Liver (tissue), 9 donors: ENCODE results near the gene OMP. TPM values are rescaled to one million over a fixed set of nuclear protein-coding genes. Genes with fewer than 3 reads are reported as not detected.
A peak's percentile ranks its signal among the peaks of the same experiment; 100 is the strongest.

ENCODE experiments used
- DNase-seq: peaks from one replicate; pipeline ENCODE4 v3.0.0-alpha.2; 2017; ENCODE audit warnings: low spot score
- H3K27ac ChIP-seq, 2 donors: one replicate each; pipeline ENCODE4 v1.7.0; 2013; ENCODE audit warnings: inconsistent platforms in 2 of 2, low read length in 2 of 2, control low read depth in 1 of 2, low read depth in 1 of 2, mild to moderate bottlenecking in 1 of 2
- H3K27me3 ChIP-seq, 4 donors: one replicate each; pipeline versions ENCODE4 v1.6.1 to v1.7.0; 2013; ENCODE audit warnings: low read length in 3 of 4, inconsistent platforms in 1 of 4, mild to moderate bottlenecking in 1 of 4, moderate library complexity in 1 of 4; ENCODE audit not compliant: control insufficient read depth in 4 of 4, insufficient read depth in 4 of 4
- H3K36me3 ChIP-seq, 4 donors: one replicate each; pipeline versions ENCODE4 v1.6.1 to v1.7.0; 2013; ENCODE audit warnings: low read length in 3 of 4, mild to moderate bottlenecking in 3 of 4, low read depth in 1 of 4, moderate library complexity in 1 of 4; ENCODE audit not compliant: control insufficient read depth in 4 of 4, insufficient read depth in 3 of 4
- H3K4me1 ChIP-seq, 4 donors: one replicate each; pipeline versions ENCODE4 v1.6.1 to v1.7.0; 2013; ENCODE audit warnings: low read length in 3 of 4, mild to moderate bottlenecking in 3 of 4, moderate library complexity in 1 of 4; ENCODE audit not compliant: control insufficient read depth in 4 of 4, insufficient read depth in 4 of 4
- H3K4me3 ChIP-seq, 3 donors: one replicate each; pipeline versions ENCODE4 v1.6.1 to v1.7.0; 2013; ENCODE audit warnings: low read length in 3 of 3, control low read depth in 1 of 3, low read depth in 1 of 3, mild to moderate bottlenecking in 1 of 3
- H3K9ac ChIP-seq, 2 donors: one replicate each; pipeline ENCODE4 v1.7.0; 2013; ENCODE audit warnings: low read length in 2 of 2, mild to moderate bottlenecking in 2 of 2, moderate library complexity in 2 of 2, control low read depth in 1 of 2, low read depth in 1 of 2
- H3K9me3 ChIP-seq, 4 donors: one replicate each; pipeline versions ENCODE4 v1.6.1 to v1.7.0; 2013; ENCODE audit warnings: low read length in 3 of 4; ENCODE audit not compliant: control insufficient read depth in 4 of 4
- ATF3 ChIP-seq: IDR thresholded peaks from 2 replicates; pipeline ENCODE4 v1.6.1; 2016; ENCODE audit warnings: antibody characterized with exemption
- EGR1 ChIP-seq, 2 donors: IDR thresholded peaks; 2 replicates each; pipeline ENCODE4 v1.6.1; 2016 to 2018; ENCODE audit warnings: antibody characterized with exemption in 2 of 2, low read depth in 2 of 2
- FOXA1 ChIP-seq: IDR thresholded peaks from 2 replicates; pipeline ENCODE4 v1.6.1; 2016; ENCODE audit warnings: antibody characterized with exemption
- FOXA2 ChIP-seq: IDR thresholded peaks from 2 replicates; pipeline ENCODE4 v1.6.1; 2016; ENCODE audit warnings: antibody characterized with exemption
- GABPA ChIP-seq, 2 donors: IDR thresholded peaks in 1 of 2; conservative IDR thresholded peaks in 1 of 2; 2 replicates each; pipeline ENCODE4 v1.6.1; 2016; ENCODE audit warnings: antibody characterized with exemption in 2 of 2, mild to moderate bottlenecking in 1 of 2, moderate library complexity in 1 of 2
- HNF4A ChIP-seq, 2 donors: conservative IDR thresholded peaks; 2 replicates each; pipeline ENCODE4 v1.6.1; 2016; ENCODE audit warnings: antibody characterized with exemption in 2 of 2, mild to moderate bottlenecking in 2 of 2
- HNF4G ChIP-seq: IDR thresholded peaks from 2 replicates; pipeline ENCODE4 v1.6.1; 2016; ENCODE audit warnings: antibody characterized with exemption
- JUND ChIP-seq, 2 donors: IDR thresholded peaks; 2 replicates each; pipeline ENCODE4 v1.6.1; 2016; ENCODE audit warnings: antibody characterized with exemption in 2 of 2
- NR2F2 ChIP-seq: IDR thresholded peaks from 2 replicates; pipeline ENCODE4 v1.6.1; 2016; ENCODE audit warnings: antibody characterized with exemption
- RAD21 ChIP-seq, 2 donors: IDR thresholded peaks; 2 replicates each; pipeline ENCODE4 v1.6.1; 2016; ENCODE audit warnings: antibody characterized with exemption in 2 of 2, mild to moderate bottlenecking in 2 of 2
- RXRA ChIP-seq, 2 donors: IDR thresholded peaks; 2 replicates each; pipeline ENCODE4 v1.6.1; 2017 to 2018; ENCODE audit warnings: antibody characterized with exemption in 2 of 2, mild to moderate bottlenecking in 1 of 2
- SP1 ChIP-seq: IDR thresholded peaks from 2 replicates; pipeline ENCODE4 v1.6.1; 2018; ENCODE audit warnings: antibody characterized with exemption, mild to moderate bottlenecking
- TAF1 ChIP-seq: conservative IDR thresholded peaks from 2 replicates; pipeline ENCODE4 v1.6.1; 2016; ENCODE audit warnings: antibody characterized with exemption, mild to moderate bottlenecking
- YY1 ChIP-seq: IDR thresholded peaks from 2 replicates; pipeline ENCODE4 v1.6.1; 2016; ENCODE audit warnings: antibody characterized with exemption, mild to moderate bottlenecking
- WGBS: extraction: QIAGEN DNeasy Blood & Tissue Kit; methylation state at CpG from one replicate; pipeline ENCODE4 v1.1.7; 2013; 5-methylcytosine and 5-hydroxymethylcytosine counted together
- polyA plus RNA-seq, 2 donors: library from polyadenylated mRNA; stranded (reverse) in 1 of 2; unstranded in 1 of 2; fragments of 200-250 nt in 1 of 2; fragments of >200 nt in 1 of 2; fragmentation: Nextera tagmentation in 1 of 2; extraction: Ambion mirVana in 1 of 2; gene quantifications; one replicate each; pipeline versions ENCODE4 v1.2.1 to v1.2.3, GENCODE V29; 2013 to 2015
- total RNA-seq, 2 donors: library from RNA; depleted of rRNA; stranded (reverse); fragments of >200 nt; gene quantifications; one replicate each; pipeline ENCODE4 v1.2.3, GENCODE V29; 2014
- TF ChIP-seq, protein P1 (sequence below): IDR thresholded peaks from 2 replicates; pipeline ENCODE4 v1.6.1; 2016; ENCODE audit warnings: antibody characterized with exemption
- TF ChIP-seq, protein P2 (sequence below): fragments of 150-350 bp; IDR thresholded peaks from 2 replicates; pipeline ENCODE4 v1.5.1; 2017; ENCODE audit warnings: improper control_type of control experiment, low read depth, low read length; ENCODE audit not compliant: missing input control
- TF ChIP-seq, protein P3 (sequence below): IDR thresholded peaks from 2 replicates; pipeline ENCODE4 v1.6.1; 2016; ENCODE audit warnings: antibody characterized with exemption, mild to moderate bottlenecking
- TF ChIP-seq, protein P4 (sequence below): IDR thresholded peaks from 2 replicates; pipeline ENCODE4 v1.6.1; 2016; ENCODE audit warnings: antibody characterized with exemption
- donor health status: healthy.
- donor health status: healthy.
- donor health status: healthy.
- donor health status: healthy.
- donor health status: healthy.

The OMP gene
- total and polyA plus RNA-seq, 4 donors: 0.24 to 0.75 (median 0.65) TPM; not detected in 1

- WGBS: 45% methylated on average over 7 of the region's 7 CpGs
- Histone ChIP-seq H3K36me3 (no peaks in the 10 kb centered on the region), H3K27ac (no peak overlapping the region), H3K27me3 (no peaks in the 10 kb centered on the region), H3K4me3 (no peak overlapping the region), H3K4me1 (peaks cover 13 to 35% (median 21%) of the 10 kb centered on the region in 4 donors), H3K9ac (no peak overlapping the region), H3K9me3 (no peaks in the 10 kb centered on the region)
- no peak for DNase-seq
- TF ChIP-seq TAF1: no peak
- peak; percentile 100 for TF ChIP-seq HNF4A (conservative IDR thresholded peaks at IDR 0.05)
- TF ChIP-seq RAD21 (IDR thresholded peaks at IDR 0.05): peak; percentile 68 to 77
- peak; percentile 71 for TF ChIP-seq FOXA2
- peak; percentile 60 to 81 for TF ChIP-seq JUND (IDR thresholded peaks at IDR 0.05)
- TF ChIP-seq ATF3: no peak
- TF ChIP-seq, protein P1, sequence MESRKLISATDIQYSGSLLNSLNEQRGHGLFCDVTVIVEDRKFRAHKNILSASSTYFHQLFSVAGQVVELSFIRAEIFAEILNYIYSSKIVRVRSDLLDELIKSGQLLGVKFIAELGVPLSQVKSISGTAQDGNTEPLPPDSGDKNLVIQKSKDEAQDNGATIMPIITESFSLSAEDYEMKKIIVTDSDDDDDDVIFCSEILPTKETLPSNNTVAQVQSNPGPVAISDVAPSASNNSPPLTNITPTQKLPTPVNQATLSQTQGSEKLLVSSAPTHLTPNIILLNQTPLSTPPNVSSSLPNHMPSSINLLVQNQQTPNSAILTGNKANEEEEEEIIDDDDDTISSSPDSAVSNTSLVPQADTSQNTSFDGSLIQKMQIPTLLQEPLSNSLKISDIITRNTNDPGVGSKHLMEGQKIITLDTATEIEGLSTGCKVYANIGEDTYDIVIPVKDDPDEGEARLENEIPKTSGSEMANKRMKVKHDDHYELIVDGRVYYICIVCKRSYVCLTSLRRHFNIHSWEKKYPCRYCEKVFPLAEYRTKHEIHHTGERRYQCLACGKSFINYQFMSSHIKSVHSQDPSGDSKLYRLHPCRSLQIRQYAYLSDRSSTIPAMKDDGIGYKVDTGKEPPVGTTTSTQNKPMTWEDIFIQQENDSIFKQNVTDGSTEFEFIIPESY: no peak
- TF ChIP-seq YY1: peak; percentile 85
- peak; percentile 98 for TF ChIP-seq SP1
- TF ChIP-seq FOXA1: peak; percentile 74
- peak; percentile 96 to 99 for TF ChIP-seq EGR1 (IDR thresholded peaks at IDR 0.05; ENCODE audit: low read depth in 2 of 2)
- TF ChIP-seq, protein P2, sequence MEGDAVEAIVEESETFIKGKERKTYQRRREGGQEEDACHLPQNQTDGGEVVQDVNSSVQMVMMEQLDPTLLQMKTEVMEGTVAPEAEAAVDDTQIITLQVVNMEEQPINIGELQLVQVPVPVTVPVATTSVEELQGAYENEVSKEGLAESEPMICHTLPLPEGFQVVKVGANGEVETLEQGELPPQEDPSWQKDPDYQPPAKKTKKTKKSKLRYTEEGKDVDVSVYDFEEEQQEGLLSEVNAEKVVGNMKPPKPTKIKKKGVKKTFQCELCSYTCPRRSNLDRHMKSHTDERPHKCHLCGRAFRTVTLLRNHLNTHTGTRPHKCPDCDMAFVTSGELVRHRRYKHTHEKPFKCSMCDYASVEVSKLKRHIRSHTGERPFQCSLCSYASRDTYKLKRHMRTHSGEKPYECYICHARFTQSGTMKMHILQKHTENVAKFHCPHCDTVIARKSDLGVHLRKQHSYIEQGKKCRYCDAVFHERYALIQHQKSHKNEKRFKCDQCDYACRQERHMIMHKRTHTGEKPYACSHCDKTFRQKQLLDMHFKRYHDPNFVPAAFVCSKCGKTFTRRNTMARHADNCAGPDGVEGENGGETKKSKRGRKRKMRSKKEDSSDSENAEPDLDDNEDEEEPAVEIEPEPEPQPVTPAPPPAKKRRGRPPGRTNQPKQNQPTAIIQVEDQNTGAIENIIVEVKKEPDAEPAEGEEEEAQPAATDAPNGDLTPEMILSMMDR: no peak
- peak in 1 of 2 donors; percentile 57 for TF ChIP-seq GABPA (IDR thresholded peaks at IDR 0.05 in 1 of 2, conservative IDR thresholded peaks at IDR 0.05 in 1 of 2)
- TF ChIP-seq, protein P3, sequence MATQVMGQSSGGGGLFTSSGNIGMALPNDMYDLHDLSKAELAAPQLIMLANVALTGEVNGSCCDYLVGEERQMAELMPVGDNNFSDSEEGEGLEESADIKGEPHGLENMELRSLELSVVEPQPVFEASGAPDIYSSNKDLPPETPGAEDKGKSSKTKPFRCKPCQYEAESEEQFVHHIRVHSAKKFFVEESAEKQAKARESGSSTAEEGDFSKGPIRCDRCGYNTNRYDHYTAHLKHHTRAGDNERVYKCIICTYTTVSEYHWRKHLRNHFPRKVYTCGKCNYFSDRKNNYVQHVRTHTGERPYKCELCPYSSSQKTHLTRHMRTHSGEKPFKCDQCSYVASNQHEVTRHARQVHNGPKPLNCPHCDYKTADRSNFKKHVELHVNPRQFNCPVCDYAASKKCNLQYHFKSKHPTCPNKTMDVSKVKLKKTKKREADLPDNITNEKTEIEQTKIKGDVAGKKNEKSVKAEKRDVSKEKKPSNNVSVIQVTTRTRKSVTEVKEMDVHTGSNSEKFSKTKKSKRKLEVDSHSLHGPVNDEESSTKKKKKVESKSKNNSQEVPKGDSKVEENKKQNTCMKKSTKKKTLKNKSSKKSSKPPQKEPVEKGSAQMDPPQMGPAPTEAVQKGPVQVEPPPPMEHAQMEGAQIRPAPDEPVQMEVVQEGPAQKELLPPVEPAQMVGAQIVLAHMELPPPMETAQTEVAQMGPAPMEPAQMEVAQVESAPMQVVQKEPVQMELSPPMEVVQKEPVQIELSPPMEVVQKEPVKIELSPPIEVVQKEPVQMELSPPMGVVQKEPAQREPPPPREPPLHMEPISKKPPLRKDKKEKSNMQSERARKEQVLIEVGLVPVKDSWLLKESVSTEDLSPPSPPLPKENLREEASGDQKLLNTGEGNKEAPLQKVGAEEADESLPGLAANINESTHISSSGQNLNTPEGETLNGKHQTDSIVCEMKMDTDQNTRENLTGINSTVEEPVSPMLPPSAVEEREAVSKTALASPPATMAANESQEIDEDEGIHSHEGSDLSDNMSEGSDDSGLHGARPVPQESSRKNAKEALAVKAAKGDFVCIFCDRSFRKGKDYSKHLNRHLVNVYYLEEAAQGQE: peak; percentile 93
- TF ChIP-seq NR2F2: peak; percentile 90
- peak; percentile 100 for TF ChIP-seq HNF4G
- TF ChIP-seq, protein P4, sequence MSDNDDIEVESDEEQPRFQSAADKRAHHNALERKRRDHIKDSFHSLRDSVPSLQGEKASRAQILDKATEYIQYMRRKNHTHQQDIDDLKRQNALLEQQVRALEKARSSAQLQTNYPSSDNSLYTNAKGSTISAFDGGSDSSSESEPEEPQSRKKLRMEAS: no peak
- peak; percentile 98 for TF ChIP-seq RXRA (IDR thresholded peaks at IDR 0.05)
These were observed 42.3 kb downstream of the OMP start for GRCh38 chr11:77144857-77145428.
